Ramos (cell line): Measurements from ENCODE around the gene AFG1L.

Experiments used
- in situ Hi-C: fragments of 300-500 bp; cut with MboI; formaldehyde crosslinking; loops from one replicate; pipeline ENCODE4 v1.14.3; 2022; ENCODE audit warnings: low sequenced_read_pairs; ENCODE audit not compliant: unreplicated experiment

Gene AFG1L

DNA sequence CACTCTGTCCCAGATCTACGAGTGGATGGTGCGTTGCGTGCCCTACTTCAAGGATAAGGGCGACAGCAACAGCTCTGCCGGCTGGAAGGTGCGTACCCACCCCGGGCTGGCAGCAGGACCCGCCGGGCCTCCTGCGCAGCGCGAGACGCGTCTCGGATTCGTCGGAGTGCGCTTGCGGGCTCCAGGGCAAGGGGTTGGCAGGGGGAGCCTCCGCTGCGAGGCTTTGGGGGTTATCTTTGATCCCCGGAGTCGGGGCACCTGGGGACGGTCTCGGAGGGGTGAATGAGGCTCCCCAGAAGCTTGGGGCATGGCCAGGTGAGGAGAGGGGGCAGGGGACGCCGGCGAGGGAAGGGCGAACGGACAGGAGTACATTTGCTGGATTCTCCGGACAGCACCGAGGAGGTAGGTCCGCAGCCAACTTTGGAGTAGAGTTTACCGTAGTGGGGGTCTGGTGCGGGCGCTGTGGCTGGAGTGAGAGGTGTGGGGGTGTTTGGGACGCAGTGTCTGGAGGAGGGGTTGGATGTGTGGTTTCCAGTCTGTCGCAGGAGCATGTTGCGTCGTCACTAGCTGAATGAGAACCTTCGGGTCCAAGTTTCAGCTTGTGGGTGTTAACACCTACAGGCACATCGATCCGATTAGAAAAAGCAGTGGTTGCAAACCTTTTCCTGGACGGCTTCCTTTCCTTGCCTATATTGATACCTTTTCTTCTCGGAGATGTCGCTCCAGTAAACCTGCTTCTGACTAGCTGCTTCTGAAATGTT lies 267.1 kb downstream of the AFG1L start:
- in situ Hi-C loops, result no loop called here

DNA sequence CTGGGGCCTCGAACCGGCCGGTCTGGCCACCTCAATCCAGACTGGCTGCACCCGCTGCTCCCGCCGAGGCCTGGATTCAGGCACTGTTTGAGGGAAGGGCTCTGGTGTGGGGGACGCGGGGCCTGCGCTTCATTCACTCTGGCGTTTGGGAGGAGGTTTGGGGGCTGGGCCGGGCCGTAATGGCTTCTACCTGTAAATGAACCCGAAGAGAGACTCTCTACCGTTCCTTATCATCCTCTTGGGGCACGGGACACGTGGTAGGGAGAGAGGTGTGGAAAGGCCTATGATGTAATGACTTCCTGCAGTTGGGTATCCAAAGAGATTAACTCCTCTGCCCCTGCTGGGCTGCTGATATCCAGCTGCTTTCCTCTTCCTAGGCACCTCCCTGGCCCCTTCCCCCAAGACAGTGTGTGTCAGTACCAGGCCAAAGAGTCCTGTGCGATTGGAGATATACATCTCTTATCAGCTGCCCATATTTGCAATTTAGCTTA lies 267.7 kb downstream of the AFG1L start:
- in situ Hi-C loops, result no loop called here

DNA sequence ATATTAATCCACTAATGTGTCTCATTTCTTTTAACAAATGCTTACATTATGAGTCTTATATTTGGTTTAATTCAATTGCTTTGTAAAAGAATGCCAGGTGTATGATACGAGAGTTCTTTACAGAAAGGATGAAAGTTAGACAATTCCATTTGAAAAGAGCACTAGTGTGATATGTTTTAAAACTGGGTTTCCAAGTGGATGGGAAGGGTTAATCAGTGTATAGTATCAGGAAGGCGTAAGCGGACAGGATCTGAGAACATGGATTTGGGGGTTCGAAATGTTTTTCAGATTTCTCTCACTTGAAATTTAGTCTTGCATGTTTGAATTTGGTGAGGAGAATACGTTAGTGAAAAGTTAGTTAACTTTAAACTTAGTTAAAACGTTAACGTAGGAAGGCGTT lies 268.4 kb downstream of the AFG1L start:
- in situ Hi-C loops, result no loop called here

DNA sequence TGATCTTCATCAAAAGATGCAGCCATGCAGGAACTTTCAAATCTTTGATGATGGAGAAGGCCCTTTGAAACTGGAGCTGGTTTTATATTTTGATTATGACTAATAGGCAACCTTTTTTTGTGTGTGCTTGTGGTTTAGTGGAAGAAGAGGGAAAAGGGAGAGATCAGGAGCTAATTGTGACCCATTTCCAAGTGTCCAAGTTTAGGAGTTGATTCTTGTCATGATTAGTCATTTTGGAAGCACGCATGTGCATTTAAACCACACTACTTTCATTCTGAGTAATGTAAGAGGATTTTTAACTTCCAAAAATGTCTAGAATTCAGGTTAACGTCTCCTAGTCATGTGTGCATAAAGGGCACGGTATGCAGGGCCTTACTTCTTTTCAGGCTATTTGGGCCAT lies 269.3 kb downstream of the AFG1L start:
- in situ Hi-C loops, result no loop called here

DNA sequence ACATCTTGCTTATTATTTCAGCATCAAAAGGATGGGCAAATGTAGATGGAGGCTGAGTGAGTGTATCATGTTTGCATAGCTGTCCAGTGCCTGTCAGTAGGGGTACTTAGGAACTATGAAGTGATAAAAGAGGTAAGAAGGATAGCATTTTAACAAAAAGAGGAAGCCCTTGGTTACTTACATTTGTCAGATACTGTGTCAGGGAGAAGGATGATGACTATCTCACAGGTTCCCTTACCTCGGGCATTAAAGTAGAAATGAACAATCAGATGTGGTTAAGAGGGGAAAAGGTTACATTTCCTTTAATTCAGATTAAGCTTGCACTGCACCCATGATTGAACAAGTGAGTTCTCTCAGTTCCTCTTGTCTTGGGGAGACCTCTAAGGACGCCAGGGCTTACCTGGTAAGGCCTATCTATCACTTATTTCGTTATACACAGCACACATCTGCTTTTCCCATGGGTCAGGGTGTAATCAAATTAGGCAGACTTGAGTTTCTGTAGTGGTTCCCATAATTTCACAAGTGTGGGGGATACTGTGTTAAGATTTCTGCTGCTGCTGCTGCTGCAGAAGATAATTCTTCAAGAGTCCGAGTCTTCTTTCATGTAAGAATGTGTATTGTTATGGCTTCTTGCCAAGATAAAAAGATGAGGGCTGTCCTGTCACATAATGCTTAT lies 270.4 kb downstream of the AFG1L start:
- in situ Hi-C loops, result no loop called here

DNA sequence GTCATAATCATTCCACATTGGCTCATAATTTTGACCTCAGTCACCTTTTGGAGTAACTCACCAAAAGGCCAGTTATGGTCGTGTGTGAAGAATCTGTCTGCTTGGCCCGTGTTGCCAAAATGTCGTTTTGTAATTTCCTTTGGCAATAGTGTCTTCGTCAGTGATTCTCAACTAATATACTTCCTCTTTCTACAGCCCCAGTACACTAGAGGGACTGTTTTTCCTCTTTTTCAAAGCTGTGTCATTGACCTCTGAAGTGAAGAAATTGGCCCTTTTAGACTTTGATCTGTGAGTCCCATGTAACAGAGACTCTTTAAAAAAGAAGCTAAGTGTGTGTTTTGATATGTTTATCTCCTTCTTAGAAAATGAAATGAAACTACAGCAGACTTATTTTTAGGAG lies 271.0 kb downstream of the AFG1L start:
- in situ Hi-C loops, result no loop called here

DNA sequence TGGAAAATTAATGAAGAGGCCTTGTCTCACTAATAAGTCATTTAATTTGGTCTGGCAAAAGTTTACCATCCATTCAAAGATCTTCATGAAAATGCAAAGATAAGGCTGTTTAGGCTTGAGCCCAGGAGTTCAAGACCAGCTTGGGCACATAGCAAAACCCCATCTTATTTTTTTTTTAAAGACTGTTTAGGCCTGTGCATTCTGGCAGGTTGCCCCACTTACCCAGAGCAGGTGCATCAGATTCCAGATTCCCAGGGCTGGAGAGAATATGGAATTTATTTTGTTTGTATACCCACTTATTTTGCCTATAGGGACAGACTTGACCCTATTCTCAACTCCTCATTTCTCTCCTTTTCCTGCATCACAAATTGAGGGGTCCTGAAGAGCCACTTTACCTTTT lies 271.6 kb downstream of the AFG1L start:
- in situ Hi-C loops, result no loop called here

DNA sequence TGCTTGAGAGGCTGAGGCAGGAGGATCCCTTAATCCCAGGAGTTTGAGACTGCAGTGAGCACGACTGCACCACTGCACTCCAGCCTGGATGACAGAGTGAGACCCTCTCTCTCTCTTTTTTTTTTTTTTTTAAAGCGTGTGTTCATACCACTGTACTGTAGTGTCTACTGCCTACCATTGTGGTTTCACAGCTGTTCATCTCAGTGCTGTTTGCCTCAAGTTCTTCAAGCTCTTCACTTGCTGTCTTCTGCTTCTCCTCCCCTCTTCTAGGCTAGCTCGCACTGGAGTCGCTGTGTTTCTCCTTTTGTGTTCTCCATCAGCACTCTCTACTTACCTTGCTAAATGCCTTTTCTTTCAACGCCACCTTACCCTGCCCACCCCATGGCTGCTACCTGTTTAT lies 273.2 kb downstream of the AFG1L start:
- in situ Hi-C loops, result no loop called here

DNA sequence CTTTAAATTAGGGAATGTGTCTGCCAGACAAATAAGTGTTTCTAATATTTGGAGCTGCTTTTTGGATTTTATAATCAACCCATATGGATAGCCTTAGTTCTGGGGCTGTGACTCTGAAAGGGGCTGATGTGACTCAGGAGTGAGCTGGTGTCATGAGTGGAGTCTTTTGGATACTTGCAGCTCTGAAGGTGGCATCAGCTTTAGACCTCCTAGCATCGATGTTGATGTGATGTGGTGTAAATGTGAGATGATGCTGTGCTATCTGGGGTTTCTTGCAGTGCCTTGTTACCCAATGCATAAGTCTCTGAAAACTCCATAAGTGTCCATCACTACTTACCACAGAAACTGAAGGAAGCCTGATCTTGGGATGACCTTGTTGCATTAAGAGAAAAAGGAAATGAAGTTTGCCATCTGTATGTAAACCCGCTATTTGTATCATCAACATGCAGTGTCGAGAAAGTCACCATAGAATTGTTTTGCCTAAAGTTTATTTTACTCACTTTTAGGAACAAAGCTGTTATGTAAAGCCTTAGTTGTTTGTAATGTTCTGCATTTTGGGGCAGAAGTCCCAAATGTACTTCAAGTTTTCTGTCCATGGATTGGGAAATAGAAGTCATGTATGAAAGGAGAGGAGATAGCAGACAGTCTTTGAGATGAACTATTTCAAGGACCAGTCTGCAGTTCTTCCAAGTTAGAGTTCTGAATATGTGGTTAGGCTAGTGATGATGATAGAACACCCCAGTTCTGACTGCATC lies 273.9 kb downstream of the AFG1L start:
- in situ Hi-C loops, result no loop called here

DNA sequence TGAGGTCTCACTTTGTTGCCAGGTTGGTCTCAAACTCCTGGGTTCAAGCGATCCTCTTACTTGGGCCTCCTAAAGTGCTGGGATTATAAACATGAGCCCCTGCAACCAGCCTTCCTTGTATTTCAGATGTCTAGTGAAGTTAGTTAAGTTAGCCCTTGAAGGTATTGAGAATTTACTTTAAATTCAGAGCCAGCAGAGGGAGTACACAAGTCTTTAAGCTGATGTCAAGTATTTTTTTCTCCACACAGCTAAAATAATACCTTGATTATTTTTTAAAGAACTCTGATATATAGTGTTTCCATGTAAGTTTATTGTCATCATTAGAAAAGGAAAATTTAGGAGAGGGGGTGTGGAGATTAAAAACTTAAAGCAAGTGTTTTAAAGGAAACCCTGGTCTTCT lies 275.7 kb downstream of the AFG1L start:
- in situ Hi-C loops, result no loop called here

DNA sequence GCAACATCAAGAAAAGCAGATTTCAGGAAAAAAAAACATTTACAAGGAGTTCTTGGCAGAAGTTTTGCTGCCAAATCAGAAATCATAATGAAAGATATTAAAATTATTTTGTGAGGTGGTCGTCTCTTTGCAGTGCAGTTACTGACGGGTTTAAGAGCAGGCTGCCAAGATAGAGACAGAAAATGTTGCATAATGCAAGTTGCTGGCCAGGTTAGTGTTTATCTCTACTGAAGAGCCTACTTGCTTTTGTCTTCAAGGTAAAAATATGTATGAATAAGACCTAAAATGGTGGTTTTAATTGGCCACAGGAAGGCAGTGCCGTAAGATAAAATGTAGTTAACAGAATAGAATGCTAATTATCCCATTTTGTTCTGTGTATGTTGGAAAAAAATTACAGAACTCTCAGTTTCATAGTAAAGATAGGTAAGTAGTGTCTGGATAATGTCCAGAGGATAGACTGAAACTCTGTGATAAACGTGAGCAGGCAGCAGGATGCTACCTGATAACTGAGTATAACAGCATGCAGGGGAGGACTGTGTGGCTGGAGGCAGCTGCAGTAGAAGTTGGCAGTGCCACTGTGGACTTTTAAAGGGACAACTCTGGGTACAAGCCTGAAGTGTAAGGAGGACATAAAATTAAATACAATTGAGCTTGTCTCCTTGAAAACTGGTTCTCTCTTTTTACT lies 279.7 kb downstream of the AFG1L start:
- in situ Hi-C loops, result no loop called here
